GM10847 (cell line): ENCODE measurements around the gene SLC28A1.

Source experiments
- POLR2A ChIP-seq: IDR thresholded peaks from 2 replicates; pipeline ENCODE4 v1.6.1; 2011; ENCODE audit not compliant: insufficient read length; ENCODE audit errors: extremely low read depth

SLC28A1 gene

DNA sequence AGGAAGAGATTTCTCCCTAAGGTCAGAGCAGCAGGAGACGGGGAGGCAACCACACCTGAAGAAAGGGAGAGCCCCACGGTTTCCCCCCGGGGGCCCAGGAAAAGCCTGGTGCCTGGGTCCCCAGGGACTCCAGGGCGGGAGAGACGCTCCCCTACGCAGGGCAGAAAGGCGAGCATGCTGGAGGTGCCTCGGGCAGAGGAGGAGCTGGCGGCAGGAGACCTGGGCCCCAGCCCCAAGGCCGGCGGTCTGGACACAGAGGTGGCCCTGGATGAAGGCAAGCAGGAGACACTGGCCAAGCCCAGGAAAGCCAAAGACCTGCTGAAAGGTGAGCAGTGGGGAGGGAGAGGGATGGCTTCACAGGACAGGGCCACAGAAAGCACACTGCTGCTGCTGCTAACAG is 26.2 kb upstream of the SLC28A1 start:
- TF ChIP-seq POLR2A = no peak

DNA sequence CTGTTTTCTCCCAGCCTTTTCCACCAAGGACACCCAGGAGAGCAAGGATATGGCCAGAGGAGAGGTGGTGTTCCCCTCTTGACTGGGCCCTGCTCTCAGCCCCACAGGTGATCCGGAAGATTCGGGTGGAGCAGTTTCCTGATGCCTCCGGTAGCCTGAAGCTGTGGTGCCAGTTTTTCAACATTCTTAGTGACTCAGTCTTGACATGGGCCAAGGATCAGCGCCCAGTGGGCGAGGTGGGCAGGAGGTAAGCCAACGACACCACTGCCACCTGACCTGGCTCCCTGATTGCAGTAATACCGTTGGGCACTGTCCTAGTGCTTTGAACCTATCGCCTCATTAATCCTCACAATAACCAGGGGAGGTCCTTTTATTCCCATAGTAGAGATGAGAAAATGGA is 25.3 kb upstream of the SLC28A1 start:
- no peak for TF ChIP-seq POLR2A

- TF ChIP-seq POLR2A = no peak
These were observed 24.8 kb upstream of the SLC28A1 start for GRCh38 chr15:84859651-84860050.

- TF ChIP-seq POLR2A = no peak
These were observed 22.7 kb upstream of the SLC28A1 start for GRCh38 chr15:84861781-84862180.

- no peak for TF ChIP-seq POLR2A
These were observed 22.1 kb upstream of the SLC28A1 start for GRCh38 chr15:84862214-84862975.

DNA sequence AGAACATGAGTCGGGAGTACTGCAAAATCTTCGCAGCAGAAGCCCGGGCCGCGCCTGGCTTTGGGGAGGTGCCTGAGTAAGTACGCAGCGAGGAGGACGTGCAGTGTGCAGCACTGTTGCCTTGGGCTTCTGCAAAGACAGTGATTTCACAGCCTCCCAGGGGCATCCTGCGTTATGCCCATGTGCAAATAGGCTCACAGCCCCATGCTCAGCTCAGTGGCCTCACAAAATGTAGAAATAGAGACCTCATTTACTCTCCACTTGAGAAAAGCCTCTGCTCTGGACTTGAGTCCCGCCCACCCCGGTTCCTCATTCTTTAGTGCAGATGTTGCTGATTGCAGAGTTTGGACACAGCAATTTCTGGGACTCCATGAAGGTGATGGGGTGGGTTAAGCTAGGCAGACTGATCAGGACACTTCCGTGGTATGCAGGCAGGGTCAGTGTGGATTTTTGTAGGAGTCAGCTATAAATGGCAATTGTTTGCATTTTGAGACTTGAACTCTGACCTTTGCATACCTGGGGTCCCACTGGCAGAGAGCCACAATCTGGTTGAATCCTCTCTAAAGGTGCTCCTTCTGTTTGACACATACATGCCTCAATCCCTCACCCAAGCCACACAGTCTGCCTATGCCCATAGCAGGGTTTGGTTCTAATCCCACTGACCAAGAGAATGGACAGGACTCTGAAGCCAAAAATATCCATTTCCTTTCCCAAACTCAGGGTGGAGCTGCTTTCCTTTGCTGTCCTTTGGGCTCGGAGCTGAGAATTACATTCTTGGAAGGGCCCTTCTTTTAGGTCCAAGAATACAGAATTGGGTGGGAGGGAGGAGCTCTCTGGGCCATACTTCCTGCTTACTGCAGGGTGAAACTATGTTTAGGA is 20.7 kb upstream of the SLC28A1 start:
- no peak for TF ChIP-seq POLR2A

- no peak for TF ChIP-seq POLR2A
These were observed 20.0 kb upstream of the SLC28A1 start for GRCh38 chr15:84864444-84864795.

DNA sequence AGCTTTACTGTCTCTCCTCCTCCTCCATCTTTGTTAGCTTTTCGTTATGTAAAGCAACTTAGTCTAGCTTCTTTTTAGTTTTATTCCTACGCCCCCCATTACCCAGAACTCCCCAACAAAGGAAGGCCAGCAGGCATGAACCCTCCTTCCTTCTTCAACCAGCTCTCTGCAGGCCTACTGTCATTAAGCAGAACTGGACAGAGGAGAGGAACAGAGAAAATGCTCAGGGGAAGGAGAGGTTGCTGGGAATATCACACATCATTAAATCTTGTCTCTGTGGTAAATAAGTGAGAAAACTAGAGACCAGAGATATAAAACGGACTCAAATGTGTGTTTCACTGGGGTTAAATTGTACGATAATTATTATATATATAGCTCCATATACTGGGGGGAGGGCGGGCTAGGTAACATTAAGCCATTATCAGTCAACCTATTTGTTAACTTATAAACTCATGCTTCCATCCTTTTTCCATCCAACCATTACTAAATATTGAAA is 19.3 kb upstream of the SLC28A1 start:
- TF ChIP-seq POLR2A = no peak

DNA sequence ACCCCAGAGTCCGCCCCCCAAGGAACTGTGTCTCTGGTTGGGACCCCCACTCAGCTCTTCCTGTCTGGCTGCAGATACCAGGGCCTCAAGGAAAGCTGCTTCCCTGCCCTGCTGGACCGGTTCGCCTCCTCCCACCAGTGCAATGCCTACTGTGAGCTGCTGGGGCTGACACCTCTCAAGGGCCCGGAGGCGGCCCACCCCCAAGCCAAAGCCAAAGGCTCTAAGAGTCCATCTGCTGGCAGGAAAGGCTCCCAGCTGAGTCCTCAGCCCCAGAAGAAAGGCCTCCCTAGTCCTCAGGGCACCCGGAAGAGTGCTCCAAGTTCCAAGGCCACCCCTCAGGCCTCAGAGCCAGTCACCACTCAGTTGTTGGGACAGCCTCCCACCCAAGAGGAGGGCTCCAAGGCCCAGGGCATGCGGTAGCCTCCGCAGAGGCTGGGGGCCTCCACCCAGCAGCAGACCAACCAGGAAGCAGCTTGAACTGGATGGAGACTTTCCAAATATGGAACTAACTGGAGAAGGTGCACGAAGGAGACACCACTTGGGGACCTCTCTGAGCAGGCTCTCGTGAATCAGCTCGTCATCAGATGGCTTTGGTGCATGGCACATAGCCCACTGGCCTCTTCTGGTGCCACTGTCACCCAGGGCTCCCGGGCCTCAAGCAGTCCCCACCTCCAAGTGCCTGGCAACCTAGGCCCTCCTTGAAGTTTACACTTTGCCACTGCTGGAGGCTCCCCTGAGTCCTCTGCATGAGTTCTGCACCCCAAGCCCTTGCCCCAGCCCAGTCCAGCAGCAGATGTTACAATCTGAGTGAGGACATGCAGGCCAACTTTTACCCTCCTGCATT is 16.2 kb upstream of the SLC28A1 start:
- no peak for TF ChIP-seq POLR2A

- no peak for TF ChIP-seq POLR2A
These were observed 15.0 kb upstream of the SLC28A1 start for GRCh38 chr15:84869510-84869909.

GRCh38 chr15:84871428-84871985 is 13.0 kb upstream of the SLC28A1 start:
- TF ChIP-seq POLR2A = no peak

DNA sequence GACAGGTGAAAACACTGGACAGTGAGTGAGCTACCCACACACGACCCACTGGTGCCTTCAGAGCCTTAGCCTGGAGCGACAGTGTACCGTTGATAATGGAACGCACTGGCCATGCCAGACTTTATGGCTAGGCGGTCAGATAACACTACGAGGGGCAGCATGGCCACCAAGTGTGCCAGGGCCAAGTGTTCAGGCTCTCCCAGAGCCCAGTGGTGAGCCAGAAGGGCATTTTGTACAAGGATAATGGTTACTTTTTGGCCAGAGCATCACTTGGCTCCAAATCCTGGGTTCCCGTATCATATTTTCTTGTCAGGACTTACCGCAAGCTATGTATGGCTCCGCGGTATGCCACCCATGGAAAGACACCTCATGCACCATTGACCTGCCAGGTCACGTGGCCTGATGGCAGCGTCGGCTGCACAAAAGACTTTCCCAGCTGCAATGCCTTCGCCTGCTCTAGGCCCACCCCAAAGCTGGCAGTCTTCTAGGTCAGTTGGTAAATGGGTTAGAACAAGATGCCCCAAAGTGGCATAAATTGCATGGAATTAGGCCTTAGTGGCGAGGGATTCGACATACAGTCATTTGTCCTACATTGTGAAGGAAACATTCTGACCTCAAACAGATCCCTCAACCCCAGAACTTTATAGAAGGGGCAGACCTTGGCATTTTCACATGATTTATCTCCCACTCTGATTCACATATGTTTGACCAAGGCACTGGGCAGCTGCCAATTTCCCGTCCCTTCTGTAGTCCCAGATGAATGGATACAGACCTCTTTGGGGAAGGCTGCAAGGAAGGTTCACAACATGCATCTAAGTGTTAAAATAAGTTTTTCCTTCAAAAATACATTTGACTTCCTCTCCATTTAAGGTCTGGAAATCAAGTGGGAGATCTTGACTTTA is 12.2 kb upstream of the SLC28A1 start:
- TF ChIP-seq POLR2A = no peak

DNA sequence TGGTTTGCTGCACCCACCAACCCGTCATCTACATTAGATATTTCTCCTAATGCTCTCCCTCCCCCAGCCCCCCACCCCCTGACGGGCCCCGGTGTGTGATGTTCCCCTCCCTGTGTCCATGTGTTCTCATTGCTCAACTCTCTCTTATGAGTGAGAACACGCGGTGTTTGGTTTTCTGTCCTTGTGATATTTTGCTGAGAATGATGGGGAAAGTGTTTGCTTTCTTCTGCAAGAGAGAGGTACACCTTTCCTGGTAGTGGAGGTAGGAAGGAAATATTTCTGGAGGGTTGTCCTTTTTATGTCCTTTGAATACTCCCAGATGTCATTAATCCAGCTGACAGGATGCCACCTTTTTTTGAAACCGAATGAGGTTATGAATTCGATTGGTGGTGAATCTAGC is 10.5 kb upstream of the SLC28A1 start:
- TF ChIP-seq POLR2A = no peak
